ENCODE results near the gene CCDC122. TPM values are rescaled to one million over a fixed set of nuclear protein-coding genes. Genes with fewer than 3 reads are reported as not detected.

CCDC122 gene
- total and polyA plus RNA-seq, 7 donors, result 0.15 to 1.6 (median 0.91) TPM

DNA sequence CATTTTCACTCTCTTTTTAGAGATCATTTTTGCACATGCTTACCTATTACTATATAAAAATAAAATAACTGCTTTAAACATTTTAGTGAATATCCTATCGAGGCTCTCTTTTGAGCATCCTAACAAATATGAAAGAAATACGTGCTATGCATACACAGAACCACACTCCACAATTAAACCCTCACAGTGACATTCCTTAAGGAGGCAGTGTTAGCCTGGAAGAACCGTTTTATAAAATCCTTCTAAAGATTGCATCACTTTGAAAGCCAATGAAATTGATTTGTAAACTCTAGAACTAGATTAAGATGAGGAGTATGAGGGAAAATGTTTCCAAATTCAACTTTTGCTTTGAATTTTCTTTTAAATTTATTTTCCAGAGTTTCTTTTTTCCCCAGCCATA is 81.7 kb downstream of the CCDC122 start:
- no peak overlapping the region for H3K4me3 ChIP-seq

DNA sequence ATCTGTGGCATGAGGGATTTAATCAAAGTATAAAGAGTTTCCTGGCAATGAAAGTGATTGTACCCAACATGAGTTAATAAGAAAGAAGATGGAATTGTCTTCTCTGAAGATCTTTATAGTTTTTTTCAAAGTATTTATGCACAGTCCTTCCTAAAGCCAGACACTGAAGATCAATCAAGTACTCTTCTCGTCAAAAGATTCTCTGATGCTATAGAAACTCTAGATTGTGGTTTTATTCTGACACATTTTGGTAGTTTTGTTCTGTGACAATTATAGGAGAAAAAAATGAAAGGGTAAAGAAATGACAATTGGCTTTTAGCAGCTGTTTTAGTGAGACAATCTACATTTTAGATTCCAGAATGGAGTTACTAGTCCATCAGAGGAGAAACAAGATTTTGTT is 82.4 kb downstream of the CCDC122 start:
- DNase-seq (no peak), ATAC-seq (no peak)
- intact Hi-C loops (cut with DNase I), result no loop called here
- H3K27me3 ChIP-seq (ENCODE audit: insufficient read depth in 3 of 3, low read length in 2 of 3), result no peaks in the 10 kb centered on the region
- no peak overlapping the region for H3K4me3 ChIP-seq
- WGBS, 3 donors, result 87 to 100% (median 94%) methylated on average over 1 of the region's 1 CpG
- H3K36me3 ChIP-seq (ENCODE audit: insufficient read depth in 1 of 2, low read depth in 1 of 2), result no peaks in the 10 kb centered on the region
- H3K9me3 ChIP-seq, result no peaks in the 10 kb centered on the region
- H3K4me1 ChIP-seq, result no peaks in the 10 kb centered on the region
- TF ChIP-seq, protein P1, sequence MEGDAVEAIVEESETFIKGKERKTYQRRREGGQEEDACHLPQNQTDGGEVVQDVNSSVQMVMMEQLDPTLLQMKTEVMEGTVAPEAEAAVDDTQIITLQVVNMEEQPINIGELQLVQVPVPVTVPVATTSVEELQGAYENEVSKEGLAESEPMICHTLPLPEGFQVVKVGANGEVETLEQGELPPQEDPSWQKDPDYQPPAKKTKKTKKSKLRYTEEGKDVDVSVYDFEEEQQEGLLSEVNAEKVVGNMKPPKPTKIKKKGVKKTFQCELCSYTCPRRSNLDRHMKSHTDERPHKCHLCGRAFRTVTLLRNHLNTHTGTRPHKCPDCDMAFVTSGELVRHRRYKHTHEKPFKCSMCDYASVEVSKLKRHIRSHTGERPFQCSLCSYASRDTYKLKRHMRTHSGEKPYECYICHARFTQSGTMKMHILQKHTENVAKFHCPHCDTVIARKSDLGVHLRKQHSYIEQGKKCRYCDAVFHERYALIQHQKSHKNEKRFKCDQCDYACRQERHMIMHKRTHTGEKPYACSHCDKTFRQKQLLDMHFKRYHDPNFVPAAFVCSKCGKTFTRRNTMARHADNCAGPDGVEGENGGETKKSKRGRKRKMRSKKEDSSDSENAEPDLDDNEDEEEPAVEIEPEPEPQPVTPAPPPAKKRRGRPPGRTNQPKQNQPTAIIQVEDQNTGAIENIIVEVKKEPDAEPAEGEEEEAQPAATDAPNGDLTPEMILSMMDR (IDR thresholded peaks at IDR 0.05), result no peak
- H3K27ac ChIP-seq, result no peak overlapping the region

More for the DNA sequence above, 81.7 kb downstream of the CCDC122 start:
- no peak for DNase-seq
- Histone ChIP-seq H3K9me3 (no peaks in the 10 kb centered on the region), H3K27ac (no peak overlapping the region), H3K36me3 (ENCODE audit: insufficient read depth in 1 of 2, low read depth in 1 of 2) (no peaks in the 10 kb centered on the region), H3K4me1 (no peaks in the 10 kb centered on the region), H3K27me3 (ENCODE audit: insufficient read depth in 3 of 3, low read length in 2 of 3) (no peaks in the 10 kb centered on the region)
- intact Hi-C loops (cut with DNase I), result no loop called here
- no peak for ATAC-seq
- 72 to 76% (median 75%) methylated on average over 3 of the region's 3 CpGs for WGBS, 3 donors
- TF ChIP-seq, protein P1 (IDR thresholded peaks at IDR 0.05), result no peak

DNA sequence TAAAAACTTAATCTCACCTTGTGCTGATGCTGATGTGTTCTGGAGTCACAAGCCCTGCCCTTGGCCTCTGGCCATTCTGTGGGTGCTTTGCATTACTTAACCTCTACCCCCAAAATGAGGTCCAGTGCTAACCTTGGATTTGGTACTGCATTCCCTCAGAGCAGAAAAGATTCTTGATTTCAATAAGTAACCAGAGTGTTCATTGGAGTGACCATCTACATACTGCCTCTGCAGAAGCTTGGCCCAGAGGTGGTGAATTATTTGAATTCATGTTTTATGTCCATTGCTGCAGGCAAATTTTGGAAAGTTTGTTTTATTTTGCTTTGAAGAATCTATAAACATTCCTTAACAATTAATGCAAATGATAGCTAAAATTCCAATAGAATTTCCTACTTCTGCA is 85.1 kb downstream of the CCDC122 start:
- Histone ChIP-seq H3K4me1 (no peaks in the 10 kb centered on the region), H3K27me3 (ENCODE audit: insufficient read depth in 3 of 3, low read length in 2 of 3) (no peaks in the 10 kb centered on the region), H3K4me3 (no peak overlapping the region), H3K27ac (no peak overlapping the region), H3K36me3 (ENCODE audit: insufficient read depth in 1 of 2, low read depth in 1 of 2) (no peaks in the 10 kb centered on the region), H3K9me3 (no peaks in the 10 kb centered on the region)
- intact Hi-C loops (cut with DNase I), result no loop called here
- DNase-seq (no peak), ATAC-seq (no peak)
- TF ChIP-seq, protein P1 (IDR thresholded peaks at IDR 0.05), result no peak

DNA sequence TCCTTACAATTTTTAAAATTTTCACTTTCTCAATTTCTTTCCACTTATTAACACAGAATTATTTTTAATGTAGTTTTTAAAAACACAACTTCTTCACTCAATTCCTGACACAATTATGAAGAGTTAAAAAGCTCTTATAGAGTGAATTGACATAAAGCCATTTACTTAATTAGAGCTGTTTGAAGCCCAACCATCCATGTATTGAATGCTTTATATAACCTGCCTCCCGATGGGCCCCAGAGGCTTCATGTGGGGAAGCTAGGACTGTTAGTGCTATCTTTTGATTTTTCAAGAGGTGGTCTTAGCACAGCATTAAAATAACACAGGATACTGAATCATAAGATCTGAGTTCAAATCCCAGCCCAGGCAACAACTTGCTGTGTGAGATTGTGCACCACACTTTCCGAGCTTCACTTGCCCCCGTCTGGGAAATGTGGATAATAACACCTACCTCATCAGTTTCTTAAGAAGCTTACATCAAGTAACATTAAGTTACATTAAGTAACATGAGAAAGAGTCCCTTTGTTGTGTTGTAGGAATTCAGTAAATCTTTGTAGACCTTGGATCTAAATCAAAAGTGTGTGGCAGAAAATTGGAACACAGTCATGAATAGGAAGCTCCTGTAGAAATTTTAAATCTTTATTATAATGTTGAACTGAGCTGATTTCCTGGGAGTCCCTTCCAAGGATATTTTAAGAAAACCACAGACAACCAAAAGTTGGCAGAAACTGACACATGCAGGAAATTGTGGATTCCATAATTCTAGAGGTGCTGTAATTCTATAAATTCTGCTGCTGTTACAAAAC is 87.3 kb downstream of the CCDC122 start:
- H3K4me1 ChIP-seq, result peaks cover 3% of the 10 kb centered on the region
- H3K27ac ChIP-seq, result no peak overlapping the region
- intact Hi-C loops (cut with DNase I), result no loop called here
- H3K9me3 ChIP-seq, result no peaks in the 10 kb centered on the region
- H3K27me3 ChIP-seq (ENCODE audit: insufficient read depth in 3 of 3, low read length in 2 of 3), result no peaks in the 10 kb centered on the region
- ATAC-seq (no peak), DNase-seq (no peak)
- H3K36me3 ChIP-seq (ENCODE audit: insufficient read depth in 1 of 2, low read depth in 1 of 2), result no peaks in the 10 kb centered on the region
- H3K4me3 ChIP-seq, result no peak overlapping the region
- TF ChIP-seq, protein P1 (IDR thresholded peaks at IDR 0.05), result no peak
- 76 to 83% (median 78%) methylated on average over 3 of the region's 3 CpGs for WGBS, 3 donors

DNA sequence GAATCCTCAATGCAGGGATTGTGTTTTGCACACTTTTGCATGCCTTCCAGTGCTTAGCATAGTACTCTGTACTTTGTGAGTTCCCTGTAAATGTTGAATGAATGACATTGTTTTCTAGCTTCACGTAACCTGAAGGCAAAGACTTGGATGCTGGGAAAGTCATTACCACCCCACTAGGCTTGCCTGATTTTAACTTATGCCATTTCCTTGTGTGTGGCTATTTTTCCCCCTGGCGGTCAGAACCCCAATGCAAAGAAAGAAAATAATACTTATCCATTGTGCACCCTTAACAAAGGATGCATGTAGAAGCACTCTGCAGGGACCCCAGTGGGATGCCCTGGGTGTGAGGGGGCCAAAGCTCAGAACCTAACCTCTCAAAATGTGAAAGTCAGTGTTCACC is 91.5 kb downstream of the CCDC122 start:
- no peak for ATAC-seq
- H3K4me1 ChIP-seq, result peaks cover 8% of the 10 kb centered on the region
- WGBS, 3 donors, result 72 to 87% (median 78%) methylated on average over 2 of the region's 2 CpGs
- H3K9me3 ChIP-seq, result no peaks in the 10 kb centered on the region
- TF ChIP-seq, protein P1 (IDR thresholded peaks at IDR 0.05), result no peak
- H3K27me3 ChIP-seq (ENCODE audit: insufficient read depth in 3 of 3, low read length in 2 of 3), result no peaks in the 10 kb centered on the region
- intact Hi-C loops (cut with DNase I), result loop anchor here in 1 of 2 donors (5.0 kb wide), 1 partner anchor 481 kb away; no protein-coding TSS in a partner anchor
- H3K36me3 ChIP-seq (ENCODE audit: insufficient read depth in 1 of 2, low read depth in 1 of 2), result no peaks in the 10 kb centered on the region
- no peak for DNase-seq
- H3K4me3 ChIP-seq, result peak overlapping the region; percentile 78
- H3K27ac ChIP-seq, result no peak overlapping the region
